OCI-LY1 (cell line): ENCODE results near the gene PROSER2.

ENCODE experiments used
- EZH2 ChIP-seq: fragments of 200-600 bp; sonication (generic), shearing (Covaris generic); IDR thresholded peaks from 2 replicates; pipeline ENCODE4 v1.8.0; 2017; ENCODE audit warnings: borderline replicate concordance, mixed run types, mild to moderate bottlenecking, antibody characterized with exemption, low read length, moderate library complexity, mixed read lengths
- TF ChIP-seq, protein P1 (sequence below): fragments of 200-600 bp; sonication (generic), shearing (Covaris generic); IDR thresholded peaks from 2 replicates; pipeline ENCODE4 v1.5.1; 2017; ENCODE audit warnings: mild to moderate bottlenecking, antibody characterized with exemption, low read length, moderate library complexity, mixed read lengths

GRCh38 chr10:11881030-11881476, 57.9 kb downstream of the PROSER2 start:
- TF ChIP-seq, protein P1, sequence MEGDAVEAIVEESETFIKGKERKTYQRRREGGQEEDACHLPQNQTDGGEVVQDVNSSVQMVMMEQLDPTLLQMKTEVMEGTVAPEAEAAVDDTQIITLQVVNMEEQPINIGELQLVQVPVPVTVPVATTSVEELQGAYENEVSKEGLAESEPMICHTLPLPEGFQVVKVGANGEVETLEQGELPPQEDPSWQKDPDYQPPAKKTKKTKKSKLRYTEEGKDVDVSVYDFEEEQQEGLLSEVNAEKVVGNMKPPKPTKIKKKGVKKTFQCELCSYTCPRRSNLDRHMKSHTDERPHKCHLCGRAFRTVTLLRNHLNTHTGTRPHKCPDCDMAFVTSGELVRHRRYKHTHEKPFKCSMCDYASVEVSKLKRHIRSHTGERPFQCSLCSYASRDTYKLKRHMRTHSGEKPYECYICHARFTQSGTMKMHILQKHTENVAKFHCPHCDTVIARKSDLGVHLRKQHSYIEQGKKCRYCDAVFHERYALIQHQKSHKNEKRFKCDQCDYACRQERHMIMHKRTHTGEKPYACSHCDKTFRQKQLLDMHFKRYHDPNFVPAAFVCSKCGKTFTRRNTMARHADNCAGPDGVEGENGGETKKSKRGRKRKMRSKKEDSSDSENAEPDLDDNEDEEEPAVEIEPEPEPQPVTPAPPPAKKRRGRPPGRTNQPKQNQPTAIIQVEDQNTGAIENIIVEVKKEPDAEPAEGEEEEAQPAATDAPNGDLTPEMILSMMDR: no peak
- no peak for TF ChIP-seq EZH2
